ENCODE data around the gene AGTRAP. TPM values are rescaled to one million over a fixed set of nuclear protein-coding genes. Genes with fewer than 3 reads are reported as not detected.

Gene AGTRAP
- total and polyA plus RNA-seq, 2 donors (not counting 1 experiment from before 2014, with no cell fraction given) = 25.5 to 58.8 TPM

GRCh38 chr1:11741482-11741881 is 5.5 kb downstream of the AGTRAP start:
- no peaks in the 10 kb centered on the region for H3K9me3 ChIP-seq (ENCODE audit: control insufficient read depth, insufficient read depth, low read depth, low read length)

GRCh38 chr1:11741919-11742558 is 6.1 kb downstream of the AGTRAP start:
- H3K27me3 ChIP-seq (ENCODE audit: control insufficient read depth, insufficient read depth, low read length) = no peaks in the 10 kb centered on the region
- no peak overlapping the region for H3K9ac ChIP-seq (ENCODE audit: insufficient read depth, low read length)
- no peak overlapping the region for H3K4me3 ChIP-seq (replicated peaks in 1 of 4; ENCODE audit: control extremely low read depth in 1 of 4, insufficient read depth in 1 of 4, low read depth in 3 of 4, low read length in 4 of 4)
- no peaks in the 10 kb centered on the region for H3K79me2 ChIP-seq (ENCODE audit: control insufficient read depth, insufficient read depth, low read length)
- no peaks in the 10 kb centered on the region for H3K4me1 ChIP-seq (ENCODE audit: control insufficient read depth, extremely low read depth, insufficient read depth, low read length)
- no peak overlapping the region for H2AFZ ChIP-seq (ENCODE audit: low read length)
- H3K27ac ChIP-seq (ENCODE audit: insufficient read depth, low read length) = no peak overlapping the region
- H3K9me3 ChIP-seq (ENCODE audit: control insufficient read depth, insufficient read depth, low read depth, low read length) = no peaks in the 10 kb centered on the region
- DNase-seq (ENCODE audit: low read depth in 2 of 2) = no peak
- H3K4me2 ChIP-seq (ENCODE audit: extremely low read depth, insufficient read depth, low read length) = no peak overlapping the region
- no peak for TF ChIP-seq EZH2 (IDR thresholded peaks at IDR 0.05; ENCODE audit: low read length, missing control alignments)
- no peak for TF ChIP-seq CTCF (conservative IDR thresholded peaks at IDR 0.05 in 1 of 2, IDR thresholded peaks at IDR 0.05 in 1 of 2; ENCODE audit: low read depth in 1 of 2, low read length in 2 of 2)
- H4K20me1 ChIP-seq (ENCODE audit: control insufficient read depth, extremely low read depth, insufficient read depth, low read length) = no peaks in the 10 kb centered on the region
- H3K36me3 ChIP-seq (ENCODE audit: control insufficient read depth, insufficient read depth, low read length) = no peaks in the 10 kb centered on the region

More at GRCh38 chr1:11741482-11741881, 5.5 kb downstream of the AGTRAP start:
- no peaks in the 10 kb centered on the region for H3K79me2 ChIP-seq (ENCODE audit: control insufficient read depth, insufficient read depth, low read length)
- no peak overlapping the region for H2AFZ ChIP-seq (ENCODE audit: low read length)
- H3K4me1 ChIP-seq (ENCODE audit: control insufficient read depth, extremely low read depth, insufficient read depth, low read length) = no peaks in the 10 kb centered on the region
- DNase-seq (ENCODE audit: low read depth in 2 of 2) = no peak
- no peak overlapping the region for H3K27ac ChIP-seq (ENCODE audit: insufficient read depth, low read length)
- H3K36me3 ChIP-seq (ENCODE audit: control insufficient read depth, insufficient read depth, low read length) = no peaks in the 10 kb centered on the region
- no peak overlapping the region for H3K9ac ChIP-seq (ENCODE audit: insufficient read depth, low read length)
- H3K4me3 ChIP-seq (replicated peaks in 1 of 4; ENCODE audit: control extremely low read depth in 1 of 4, insufficient read depth in 1 of 4, low read depth in 3 of 4, low read length in 4 of 4) = no peak overlapping the region
- H3K4me2 ChIP-seq (ENCODE audit: extremely low read depth, insufficient read depth, low read length) = no peak overlapping the region
- TF ChIP-seq EZH2 (IDR thresholded peaks at IDR 0.05; ENCODE audit: low read length, missing control alignments) = no peak
- no peak for TF ChIP-seq CTCF (conservative IDR thresholded peaks at IDR 0.05 in 1 of 2, IDR thresholded peaks at IDR 0.05 in 1 of 2; ENCODE audit: low read depth in 1 of 2, low read length in 2 of 2)
- no peaks in the 10 kb centered on the region for H3K27me3 ChIP-seq (ENCODE audit: control insufficient read depth, insufficient read depth, low read length)
- H4K20me1 ChIP-seq (ENCODE audit: control insufficient read depth, extremely low read depth, insufficient read depth, low read length) = no peaks in the 10 kb centered on the region

- no peak overlapping the region for H2AFZ ChIP-seq (ENCODE audit: low read length)
- H4K20me1 ChIP-seq (ENCODE audit: control insufficient read depth, extremely low read depth, insufficient read depth, low read length) = no peaks in the 10 kb centered on the region
- H3K36me3 ChIP-seq (ENCODE audit: control insufficient read depth, insufficient read depth, low read length) = peaks cover 2% of the 10 kb centered on the region
- DNase-seq (ENCODE audit: low read depth in 2 of 2) = no peak
- no peak overlapping the region for H3K4me2 ChIP-seq (ENCODE audit: extremely low read depth, insufficient read depth, low read length)
- no peak overlapping the region for H3K4me3 ChIP-seq (replicated peaks in 1 of 4; ENCODE audit: control extremely low read depth in 1 of 4, insufficient read depth in 1 of 4, low read depth in 3 of 4, low read length in 4 of 4)
- H3K27me3 ChIP-seq (ENCODE audit: control insufficient read depth, insufficient read depth, low read length) = no peaks in the 10 kb centered on the region
- H3K9ac ChIP-seq (ENCODE audit: insufficient read depth, low read length) = no peak overlapping the region
- H3K79me2 ChIP-seq (ENCODE audit: control insufficient read depth, insufficient read depth, low read length) = no peaks in the 10 kb centered on the region
- H3K9me3 ChIP-seq (ENCODE audit: control insufficient read depth, insufficient read depth, low read depth, low read length) = no peaks in the 10 kb centered on the region
- no peaks in the 10 kb centered on the region for H3K4me1 ChIP-seq (ENCODE audit: control insufficient read depth, extremely low read depth, insufficient read depth, low read length)
- TF ChIP-seq EZH2 (IDR thresholded peaks at IDR 0.05; ENCODE audit: low read length, missing control alignments) = no peak
- no peak for TF ChIP-seq CTCF (conservative IDR thresholded peaks at IDR 0.05 in 1 of 2, IDR thresholded peaks at IDR 0.05 in 1 of 2; ENCODE audit: low read depth in 1 of 2, low read length in 2 of 2)
- H3K27ac ChIP-seq (ENCODE audit: insufficient read depth, low read length) = no peak overlapping the region
Measured at GRCh38 chr1:11744287-11744686, 8.4 kb downstream of the AGTRAP start.

All from fibroblast of lung (primary cell).